C4-2B (cell line): ENCODE measurements around the gene CD247.

Experiments
- H3K27ac ChIP-seq: fragments of 450-650 bp; 2 replicates; pipeline ENCODE4 v1.5.1; 2017
- CTCF ChIP-seq: fragments of 450-650 bp; conservative IDR thresholded peaks from 2 replicates; pipeline ENCODE4 v1.5.1; 2017; ENCODE audit warnings: mild to moderate bottlenecking
- ZFX ChIP-seq: fragments of 450-650 bp; IDR thresholded peaks from 2 replicates; pipeline ENCODE4 v1.6.1; 2017

The CD247 gene

GRCh38 chr1:167400359-167400953, 117.9 kb downstream of the CD247 start:
- TF ChIP-seq ZFX (no peak), CTCF (no peak)

DNA sequence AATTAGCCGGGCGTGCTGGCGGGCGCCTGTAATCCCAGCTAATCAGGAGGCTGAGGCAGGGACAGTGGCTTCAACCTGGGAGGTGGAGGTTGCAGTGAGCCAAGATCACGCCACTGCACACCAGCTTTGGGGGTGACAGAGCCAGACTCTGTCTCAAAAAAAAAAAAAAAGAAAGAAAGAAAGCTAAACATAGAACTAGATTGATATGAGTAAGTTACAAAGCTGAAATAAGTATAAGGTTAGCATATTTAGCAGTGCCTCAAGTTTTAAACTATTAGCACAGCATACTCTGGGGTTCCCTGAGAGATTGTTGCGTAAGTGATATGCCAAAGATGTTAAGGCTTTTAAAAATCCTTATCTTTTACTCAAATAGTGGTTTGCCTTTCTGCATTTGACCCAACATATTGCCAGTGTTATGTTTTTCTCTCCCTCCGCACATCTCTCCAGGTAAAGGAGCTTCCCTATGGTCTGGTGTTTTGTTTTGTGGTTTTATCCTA, 126.1 kb downstream of the CD247 start:
- no peak for TF ChIP-seq ZFX
- no peak for TF ChIP-seq CTCF
- no peak overlapping the region for H3K27ac ChIP-seq

More at GRCh38 chr1:167400359-167400953, 117.9 kb downstream of the CD247 start:
- no peak overlapping the region for H3K27ac ChIP-seq

GRCh38 chr1:167388976-167389375, 129.4 kb downstream of the CD247 start:
- no peak overlapping the region for H3K27ac ChIP-seq
- TF ChIP-seq CTCF (no peak), ZFX (no peak)

- TF ChIP-seq ZFX (no peak), CTCF (no peak)
- no peak overlapping the region for H3K27ac ChIP-seq
Observed at GRCh38 chr1:167387251-167387910, 130.9 kb downstream of the CD247 start.
